Brain microvascular endothelial cell (primary cell): ENCODE data around the gene CORO2A.

Source experiments
- DNase-seq: peaks from one replicate; pipeline ENCODE4 v3.0.0-alpha.2; 2020
- H3K27ac ChIP-seq: fragments of 250-450 bp; sonication (Bioruptor Pico); 2 replicates; pipeline ENCODE4 v1.5.1; 2020; ENCODE audit warnings: mild to moderate bottlenecking, moderate library complexity
- H3K27me3 ChIP-seq: fragments of 250-450 bp; sonication (Bioruptor Pico); replicated peaks from 2 replicates; pipeline ENCODE4 v1.5.1; 2020; ENCODE audit warnings: mild to moderate bottlenecking
- H3K36me3 ChIP-seq: fragments of 250-450 bp; sonication (Bioruptor Pico); replicated peaks from 2 replicates; pipeline ENCODE4 v1.5.1; 2020; ENCODE audit warnings: mild to moderate bottlenecking
- H3K4me3 ChIP-seq: 2 replicates; pipeline ENCODE4 v1.5.1; 2011; ENCODE audit warnings: low read depth, mild to moderate bottlenecking, control low read depth, low read length, moderate library complexity
- CTCF ChIP-seq: IDR thresholded peaks from 2 replicates; pipeline ENCODE4 v1.5.1; 2011; ENCODE audit warnings: low read depth, mild to moderate bottlenecking, moderate library complexity, low read length, control low read depth, inconsistent platforms; ENCODE audit errors: missing control alignments
- in situ Hi-C: cut with HindIII; loops from 2 replicates; pipeline ENCODE4 v1.10.0; 2017; ENCODE audit warnings: low sequenced_read_pairs, low pct_ligation_motif_present

CORO2A gene

GRCh38 chr9:98142182-98142907 lies 50.1 kb downstream of the CORO2A start:
- H3K36me3 ChIP-seq, result no peaks in the 10 kb centered on the region
- in situ Hi-C loops, result no loop called here
- H3K4me3 ChIP-seq, result no peak overlapping the region
- no peak for DNase-seq
- TF ChIP-seq CTCF, result no peak
- H3K27me3 ChIP-seq, result no peaks in the 10 kb centered on the region
- no peak overlapping the region for H3K27ac ChIP-seq

GRCh38 chr9:98140503-98140902 lies 51.9 kb downstream of the CORO2A start:
- DNase-seq, result no peak
- in situ Hi-C loops, result no loop called here
- TF ChIP-seq CTCF, result no peak
- Histone ChIP-seq H3K36me3 (no peaks in the 10 kb centered on the region), H3K4me3 (no peak overlapping the region), H3K27me3 (no peaks in the 10 kb centered on the region), H3K27ac (no peak overlapping the region)

GRCh38 chr9:98136489-98136888 lies 55.9 kb downstream of the CORO2A start:
- Histone ChIP-seq H3K27ac (no peak overlapping the region), H3K36me3 (no peaks in the 10 kb centered on the region), H3K4me3 (no peak overlapping the region), H3K27me3 (no peaks in the 10 kb centered on the region)
- TF ChIP-seq CTCF, result no peak
- in situ Hi-C loops, result no loop called here
- no peak for DNase-seq

GRCh38 chr9:98135938-98136337 lies 56.5 kb downstream of the CORO2A start:
- H3K27me3 ChIP-seq, result no peaks in the 10 kb centered on the region
- no peak overlapping the region for H3K4me3 ChIP-seq
- no peak for TF ChIP-seq CTCF
- no peak overlapping the region for H3K27ac ChIP-seq
- H3K36me3 ChIP-seq, result no peaks in the 10 kb centered on the region
- in situ Hi-C loops, result no loop called here
- DNase-seq, result no peak

GRCh38 chr9:98135558-98135934 lies 56.9 kb downstream of the CORO2A start:
- Histone ChIP-seq H3K27me3 (no peaks in the 10 kb centered on the region), H3K4me3 (no peak overlapping the region), H3K36me3 (no peaks in the 10 kb centered on the region), H3K27ac (no peak overlapping the region)
- no peak for TF ChIP-seq CTCF
- no peak for DNase-seq
- in situ Hi-C loops, result no loop called here
